ENCODE data around the gene PTCH2. TPM values are rescaled to one million over a fixed set of nuclear protein-coding genes. Genes with fewer than 3 reads are reported as not detected.
"Not testable (repeated sequence)": the region's sequence is repeated elsewhere in the genome, so short reads cannot be mapped to it uniquely, and the experiment has no call there.

The PTCH2 gene
- total RNA-seq, 1 donor from 2014 or later, result 3.0 TPM

DNA sequence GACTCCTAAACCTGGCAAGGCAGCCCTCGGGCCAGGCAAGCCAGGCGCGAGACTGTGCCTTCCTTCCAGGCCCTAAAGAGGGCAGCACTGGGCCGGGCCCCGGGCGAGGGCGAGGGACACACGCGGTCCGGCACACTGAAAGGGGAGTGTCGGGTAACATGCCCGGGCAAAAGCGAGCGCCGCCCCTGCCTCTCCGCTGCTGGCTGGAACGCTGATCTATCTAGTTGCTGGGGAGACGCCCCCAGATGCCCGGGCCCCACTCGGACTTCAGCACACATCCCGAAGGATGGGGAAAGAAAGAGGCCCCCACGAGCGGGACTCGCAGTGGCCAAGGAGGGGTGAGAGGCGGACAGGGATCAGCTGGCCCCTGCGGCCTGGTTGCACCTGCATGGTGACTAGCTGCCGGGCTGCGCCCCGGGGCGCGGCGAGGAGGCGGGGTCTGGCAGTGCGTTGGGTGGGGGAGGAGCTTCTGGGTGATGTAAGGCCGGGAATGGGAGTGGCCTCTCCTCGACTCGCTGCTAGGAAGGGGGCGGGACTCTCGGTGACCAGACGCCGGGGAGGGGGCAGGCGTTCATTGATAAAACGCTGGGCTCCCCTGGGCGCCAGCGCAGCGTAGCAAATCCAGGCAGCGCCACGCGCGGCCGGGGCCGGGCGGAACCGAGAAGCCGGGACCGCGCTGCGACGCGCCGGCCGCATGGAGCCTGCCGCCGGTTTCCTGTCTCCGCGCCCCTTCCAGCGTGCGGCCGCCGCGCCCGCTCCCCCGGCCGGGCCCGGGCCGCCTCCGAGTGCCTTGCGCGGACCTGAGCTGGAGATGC, 43.1 kb downstream of the PTCH2 start, which contains the start of gene PLK3:
Gene PLK3, plus strand, starts transcription at position 608 of the 815 bp plus-strand sequence. Its CDS starts 87 bp downstream, at position 695.
- Mint-ChIP-seq H3K27ac (peak within 1 kb of the TSS; percentile 100), H3K9me3 (ENCODE audit: low read depth) (no peaks in the 10 kb centered on the region), H3K36me3 (ENCODE audit: insufficient read depth) (peaks cover 7% of the 10 kb centered on the region), H3K27me3 (peaks cover 8% of the 10 kb centered on the region), H3K4me1 (ENCODE audit: low read depth) (peaks cover 16% of the 10 kb centered on the region), H3K4me3 (ENCODE audit: low read depth) (peak within 1 kb of the TSS; percentile 94)
- TF ChIP-seq, protein P1, sequence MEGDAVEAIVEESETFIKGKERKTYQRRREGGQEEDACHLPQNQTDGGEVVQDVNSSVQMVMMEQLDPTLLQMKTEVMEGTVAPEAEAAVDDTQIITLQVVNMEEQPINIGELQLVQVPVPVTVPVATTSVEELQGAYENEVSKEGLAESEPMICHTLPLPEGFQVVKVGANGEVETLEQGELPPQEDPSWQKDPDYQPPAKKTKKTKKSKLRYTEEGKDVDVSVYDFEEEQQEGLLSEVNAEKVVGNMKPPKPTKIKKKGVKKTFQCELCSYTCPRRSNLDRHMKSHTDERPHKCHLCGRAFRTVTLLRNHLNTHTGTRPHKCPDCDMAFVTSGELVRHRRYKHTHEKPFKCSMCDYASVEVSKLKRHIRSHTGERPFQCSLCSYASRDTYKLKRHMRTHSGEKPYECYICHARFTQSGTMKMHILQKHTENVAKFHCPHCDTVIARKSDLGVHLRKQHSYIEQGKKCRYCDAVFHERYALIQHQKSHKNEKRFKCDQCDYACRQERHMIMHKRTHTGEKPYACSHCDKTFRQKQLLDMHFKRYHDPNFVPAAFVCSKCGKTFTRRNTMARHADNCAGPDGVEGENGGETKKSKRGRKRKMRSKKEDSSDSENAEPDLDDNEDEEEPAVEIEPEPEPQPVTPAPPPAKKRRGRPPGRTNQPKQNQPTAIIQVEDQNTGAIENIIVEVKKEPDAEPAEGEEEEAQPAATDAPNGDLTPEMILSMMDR (IDR thresholded peaks at IDR 0.05; ENCODE audit: unreplicated experiment), result peak; percentile 83
- DNase-seq (ENCODE audit: low spot score, unreplicated experiment), result peak; percentile 91

DNA sequence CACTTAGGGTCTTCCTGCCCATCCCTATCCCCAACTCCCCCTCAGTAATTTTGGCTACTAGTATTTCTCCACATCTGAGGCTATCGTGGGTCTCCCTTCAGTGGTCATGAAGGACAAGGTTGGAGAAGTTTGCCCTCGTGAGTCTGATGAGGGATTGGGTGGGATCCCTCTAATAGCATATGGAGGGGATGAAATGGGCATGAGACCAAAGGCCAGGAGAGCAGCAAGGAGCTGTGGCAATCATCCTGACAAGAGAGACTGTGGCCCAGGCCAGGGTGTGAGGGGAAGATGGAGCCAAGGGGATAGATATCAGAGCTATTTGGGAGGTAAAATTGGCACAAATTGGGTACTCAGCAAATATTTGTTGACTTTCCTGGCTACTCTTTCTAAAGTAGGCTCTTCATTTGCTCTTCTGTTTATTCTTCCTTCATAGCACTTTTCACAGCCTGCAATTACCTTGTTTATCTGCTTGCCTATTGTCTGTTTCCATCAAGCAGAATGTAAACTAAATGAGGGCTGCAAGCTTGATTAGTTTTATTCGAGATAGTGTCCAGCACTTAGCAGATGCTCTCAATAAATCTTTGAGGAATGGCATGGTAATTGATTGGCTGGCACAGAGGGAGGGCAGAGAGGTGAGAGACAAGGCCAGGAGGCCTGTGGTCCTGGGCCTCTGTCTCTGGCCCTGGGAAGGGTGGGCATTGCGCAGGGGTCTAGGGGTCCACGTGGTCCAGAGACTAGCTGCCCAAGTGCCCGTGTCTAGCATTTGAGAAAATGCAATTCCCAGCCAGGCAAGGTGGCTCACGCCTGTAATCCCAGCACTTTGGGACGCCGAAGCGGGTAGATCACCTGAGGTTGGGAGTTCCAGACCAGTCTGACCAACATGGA, 44.3 kb downstream of the PTCH2 start:
- Mint-ChIP-seq H3K27ac (peak overlapping the region; percentile 100), H3K27me3 (peaks cover 8% of the 10 kb centered on the region), H3K36me3 (ENCODE audit: insufficient read depth) (peaks cover 7% of the 10 kb centered on the region), H3K4me1 (ENCODE audit: low read depth) (peaks cover 16% of the 10 kb centered on the region), H3K9me3 (ENCODE audit: low read depth) (no peaks in the 10 kb centered on the region), H3K4me3 (ENCODE audit: low read depth) (no peak overlapping the region)
- DNase-seq (ENCODE audit: low spot score, unreplicated experiment), result no peak
- TF ChIP-seq, protein P1 (IDR thresholded peaks at IDR 0.05; ENCODE audit: unreplicated experiment), result no peak

DNA sequence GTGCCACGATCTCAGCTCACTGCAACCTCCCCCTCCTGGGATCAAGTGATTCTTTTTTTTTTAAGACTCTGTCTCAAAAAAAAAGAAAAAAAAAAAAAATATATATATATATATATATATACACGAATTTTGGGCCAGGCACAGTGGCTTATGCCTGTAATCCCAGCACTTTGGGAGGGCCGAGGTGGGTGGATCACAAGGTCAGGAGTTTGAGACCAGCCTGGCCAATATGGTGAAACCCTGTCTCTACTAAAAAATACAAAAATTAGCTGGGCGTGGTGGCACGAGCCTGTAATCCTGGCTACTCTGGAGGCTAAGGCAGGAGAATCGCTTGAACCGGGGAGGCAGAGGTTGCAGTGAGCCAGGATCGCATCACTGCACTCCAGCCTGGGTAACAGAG, 45.2 kb downstream of the PTCH2 start:
- H3K9me3 Mint-ChIP-seq (ENCODE audit: low read depth); H3K27ac Mint-ChIP-seq; H3K4me3 Mint-ChIP-seq (ENCODE audit: low read depth); DNase-seq (ENCODE audit: low spot score, unreplicated experiment); H3K36me3 Mint-ChIP-seq (ENCODE audit: insufficient read depth); H3K27me3 Mint-ChIP-seq: not testable (repeated sequence)
- H3K4me1 Mint-ChIP-seq (ENCODE audit: low read depth), result peaks cover 19% of the 10 kb centered on the region

DNA sequence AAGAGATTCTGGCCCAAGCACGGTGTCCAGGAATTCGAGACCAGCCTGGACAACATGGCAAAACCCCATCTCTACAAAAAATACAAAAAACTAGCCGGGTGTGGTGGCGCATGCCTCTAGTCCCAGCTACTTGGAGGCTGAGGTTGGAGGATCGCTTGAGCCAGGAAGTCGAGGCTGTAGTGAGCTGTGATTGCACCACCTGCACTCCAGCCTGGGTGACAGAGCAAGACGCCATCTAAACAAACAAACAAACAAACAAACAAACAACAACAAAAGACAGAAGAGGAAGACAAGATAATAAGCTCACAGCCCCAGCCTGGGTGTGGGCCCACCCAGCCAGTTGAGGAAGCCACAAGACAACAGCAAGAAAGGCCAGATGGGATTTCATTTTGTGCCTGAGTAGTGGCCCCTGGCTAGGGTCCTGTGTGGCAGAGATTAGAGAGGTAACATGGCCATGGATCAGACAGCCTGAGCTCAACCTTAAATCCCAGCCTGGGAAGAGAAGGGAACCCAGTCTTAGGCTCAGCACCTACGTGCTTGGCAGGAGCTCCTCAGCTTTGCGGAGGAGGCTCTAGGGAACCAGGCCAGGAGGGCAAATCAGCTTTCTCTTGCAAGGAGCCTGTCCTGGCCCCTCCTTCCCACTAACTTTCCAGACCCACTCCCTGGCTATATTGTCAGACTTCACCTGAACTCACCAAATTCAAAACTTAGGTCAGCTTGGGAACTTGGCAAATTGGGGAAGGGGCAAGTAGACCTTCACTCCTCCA, 50.1 kb downstream of the PTCH2 start:
- TF ChIP-seq, protein P1 (IDR thresholded peaks at IDR 0.05; ENCODE audit: unreplicated experiment), result no peak
- Mint-ChIP-seq H3K27me3 (no peaks in the 10 kb centered on the region), H3K4me1 (ENCODE audit: low read depth) (peaks cover 9% of the 10 kb centered on the region), H3K36me3 (ENCODE audit: insufficient read depth) (no peaks in the 10 kb centered on the region), H3K9me3 (ENCODE audit: low read depth) (no peaks in the 10 kb centered on the region), H3K27ac (peak overlapping the region; percentile 59), H3K4me3 (ENCODE audit: low read depth) (no peak overlapping the region)
- no peak for DNase-seq (ENCODE audit: low spot score, unreplicated experiment)

DNA sequence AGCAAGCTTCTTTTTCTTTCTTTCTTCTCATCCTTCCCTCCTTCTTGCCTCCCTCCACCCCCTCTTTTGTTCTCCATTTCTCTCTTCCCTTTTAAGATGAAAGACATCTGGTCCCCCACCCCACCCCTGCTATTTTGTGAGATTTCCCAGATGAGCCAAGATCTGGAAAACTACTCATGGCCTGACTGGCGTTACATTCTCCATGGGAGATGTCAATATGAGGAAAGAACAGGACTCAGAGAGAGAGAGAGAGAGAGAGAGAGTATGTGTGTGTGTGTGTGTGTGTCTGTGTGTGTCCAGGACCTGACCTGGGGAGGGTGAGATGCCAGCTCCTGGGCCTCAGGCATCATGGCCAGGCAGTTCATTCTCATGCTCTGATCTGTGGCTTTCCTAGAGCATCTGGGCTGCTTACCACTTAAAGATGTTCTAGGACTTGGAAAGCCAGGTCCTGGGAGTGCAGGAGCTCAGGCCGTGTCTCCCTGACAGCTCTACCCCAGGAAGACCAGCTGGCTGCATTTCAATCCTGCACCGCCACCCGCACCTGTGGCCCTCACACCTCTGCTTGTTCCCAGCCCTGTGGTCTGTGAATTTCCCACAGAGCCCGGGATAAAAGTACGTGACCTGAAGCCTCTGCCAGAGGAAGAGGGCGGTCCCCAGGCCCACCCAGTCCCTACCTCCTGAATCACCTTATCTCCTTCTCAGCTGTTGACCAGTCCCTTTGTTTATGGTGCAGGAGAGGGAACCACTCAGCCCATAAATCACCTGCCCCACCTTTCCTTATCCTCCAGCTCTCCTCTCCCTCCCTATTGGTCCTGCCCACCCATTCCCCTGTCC, 51.9 kb downstream of the PTCH2 start:
- H3K36me3 Mint-ChIP-seq (ENCODE audit: insufficient read depth), result no peaks in the 10 kb centered on the region
- H3K9me3 Mint-ChIP-seq (ENCODE audit: low read depth), result no peaks in the 10 kb centered on the region
- no peak for DNase-seq (ENCODE audit: low spot score, unreplicated experiment)
- H3K27ac Mint-ChIP-seq, result peak overlapping the region; percentile 74
- peak overlapping the region; percentile 38 for H3K4me3 Mint-ChIP-seq (ENCODE audit: low read depth)
- TF ChIP-seq, protein P1 (IDR thresholded peaks at IDR 0.05; ENCODE audit: unreplicated experiment), result no peak
- H3K4me1 Mint-ChIP-seq (ENCODE audit: low read depth), result peaks cover 13% of the 10 kb centered on the region
- H3K27me3 Mint-ChIP-seq, result peaks cover 4% of the 10 kb centered on the region
